GM18498 (cell line): ENCODE data around the gene NR1D1.
A peak's percentile ranks its signal among the peaks of the same experiment; 100 is the strongest.

Experiments used
- ATAC-seq: cut with Tn5 transposase; IDR thresholded peaks from one replicate; pipeline ENCODE4 v1.9.1; 2021; ENCODE audit warnings: mild to moderate bottlenecking, moderate library complexity; ENCODE audit not compliant: unreplicated experiment

The NR1D1 gene

DNA sequence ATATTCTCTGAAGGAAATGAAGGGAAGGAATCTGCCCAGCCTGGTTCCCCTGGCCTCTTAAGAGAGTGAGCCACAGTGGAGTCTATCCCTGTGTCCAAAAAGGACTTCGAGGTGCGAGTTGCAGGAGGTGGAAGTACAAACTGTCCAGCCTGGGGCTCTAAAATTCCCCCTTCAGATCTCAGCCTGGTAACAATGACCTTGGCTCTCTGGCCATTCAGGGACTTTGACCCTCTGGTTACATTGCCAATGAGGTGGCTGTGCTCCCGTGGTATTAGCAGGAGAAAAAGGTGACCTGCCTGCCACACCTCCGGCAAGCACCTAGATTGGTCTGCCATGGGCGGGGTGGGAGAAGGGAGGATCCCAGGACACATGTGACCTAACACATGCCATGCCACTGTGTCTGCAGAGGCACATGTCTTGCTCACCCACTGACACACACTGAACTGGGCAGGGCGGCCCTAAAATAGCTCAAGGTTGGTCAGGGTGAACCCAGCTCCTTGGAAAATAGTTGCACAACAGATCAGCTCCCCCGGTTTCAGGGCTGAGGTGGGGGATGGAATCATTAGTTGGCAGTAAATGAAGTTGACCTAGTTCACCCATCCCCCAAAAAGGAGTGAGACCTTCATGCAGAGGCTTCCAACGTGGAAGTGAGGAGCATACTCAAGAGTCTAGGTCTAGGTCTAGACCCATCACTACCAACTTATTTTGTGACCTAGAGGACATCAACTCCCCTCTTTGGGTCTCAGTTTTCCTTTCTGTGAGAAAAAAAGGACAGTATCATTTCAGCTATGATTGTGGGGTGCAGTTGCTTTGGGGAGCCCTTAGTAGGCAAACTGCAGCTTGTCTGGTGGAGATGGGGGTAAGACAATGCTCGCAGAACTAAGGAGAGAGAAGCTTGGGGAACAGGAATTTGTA lies 2.2 kb downstream of the NR1D1 start:
- no peak for ATAC-seq

DNA sequence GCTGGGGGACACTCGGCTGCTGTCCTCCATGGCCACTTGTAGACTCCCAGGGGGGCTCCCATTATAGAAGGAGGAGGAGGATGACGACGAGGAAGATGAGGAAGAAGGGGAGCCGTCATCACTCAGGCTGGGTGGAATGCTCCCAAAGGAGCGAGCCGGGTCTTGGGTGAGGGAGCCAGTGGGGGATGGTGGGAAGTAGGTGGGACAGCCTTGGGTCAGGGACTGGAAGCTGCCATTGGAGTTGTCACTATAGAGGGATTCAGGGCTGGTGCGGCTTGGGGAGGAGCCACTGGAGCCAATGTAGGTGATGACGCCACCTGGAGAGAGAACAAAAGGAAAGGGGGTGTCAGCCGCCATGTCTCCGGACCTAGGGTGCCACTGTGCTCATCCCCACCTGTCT lies 3.3 kb downstream of the NR1D1 start:
- no peak for ATAC-seq

DNA sequence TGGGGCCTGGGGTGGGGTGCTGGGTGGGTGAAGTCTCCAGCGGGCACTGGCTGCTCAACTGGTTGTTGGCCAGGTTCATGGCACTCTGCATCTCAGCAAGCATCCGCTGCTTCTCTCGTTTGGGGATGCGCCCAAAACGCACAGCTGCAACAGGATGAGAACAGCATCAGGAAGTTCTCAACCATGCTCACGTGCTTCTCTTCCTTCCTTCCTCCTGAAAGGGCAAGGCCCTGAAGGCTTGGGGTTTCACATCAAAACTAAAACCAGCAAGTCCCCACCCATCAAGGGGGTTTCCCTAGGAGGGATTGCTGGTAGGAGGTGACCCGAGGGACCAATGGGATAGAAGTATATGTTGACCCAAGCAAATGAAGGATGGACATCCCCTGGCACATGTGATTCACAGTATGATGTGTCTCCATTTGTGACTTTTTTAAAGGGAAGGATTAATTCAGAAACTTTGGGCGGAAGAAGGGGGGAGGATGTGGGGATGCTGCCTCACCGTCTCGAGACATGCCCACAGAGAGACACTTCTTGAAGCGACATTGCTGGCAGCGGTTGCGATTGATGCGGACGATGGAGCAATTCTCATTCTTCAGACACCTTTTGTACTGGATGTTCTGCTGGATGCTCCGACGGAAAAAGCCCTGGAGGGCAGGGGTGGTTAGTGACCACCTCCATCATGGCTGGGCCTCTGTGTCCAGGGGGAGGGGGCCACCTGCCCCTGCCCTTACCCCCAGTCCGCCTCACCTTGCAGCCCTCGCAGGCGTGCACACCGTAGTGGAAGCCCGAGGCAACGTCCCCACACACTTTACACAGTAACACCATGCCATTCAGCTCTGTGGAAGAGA lies 4.2 kb downstream of the NR1D1 start:
- peak; percentile 60 for ATAC-seq

DNA sequence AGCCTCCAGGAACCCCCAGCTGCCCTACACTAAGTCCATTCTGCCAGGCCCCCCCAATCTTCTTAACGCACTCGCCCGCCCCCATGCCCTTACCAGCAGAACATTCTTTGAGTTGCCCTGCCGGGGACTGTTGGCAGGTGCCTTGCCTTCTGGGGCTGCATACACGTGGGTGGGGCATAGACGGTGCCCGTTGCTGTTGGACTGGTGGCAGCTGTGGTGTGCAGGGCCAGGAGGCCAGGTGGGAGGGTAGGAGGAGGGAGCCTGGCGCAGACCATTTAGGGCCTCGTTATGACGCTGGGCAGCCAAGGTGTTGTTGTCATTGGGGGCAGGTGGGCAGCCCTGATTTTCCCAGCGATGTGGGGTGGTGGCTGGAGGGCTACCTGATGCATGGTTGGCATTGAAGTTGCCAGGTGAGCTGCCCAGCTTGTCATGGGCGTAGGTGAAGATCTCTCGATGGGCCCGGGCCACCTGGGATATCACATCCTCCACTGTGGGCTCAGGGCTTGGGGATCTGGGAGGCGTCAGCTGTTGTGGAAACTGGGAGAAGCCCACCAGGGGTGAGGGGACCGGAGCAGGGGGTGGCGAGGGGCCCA lies 4.9 kb downstream of the NR1D1 start:
- ATAC-seq, result no peak

DNA sequence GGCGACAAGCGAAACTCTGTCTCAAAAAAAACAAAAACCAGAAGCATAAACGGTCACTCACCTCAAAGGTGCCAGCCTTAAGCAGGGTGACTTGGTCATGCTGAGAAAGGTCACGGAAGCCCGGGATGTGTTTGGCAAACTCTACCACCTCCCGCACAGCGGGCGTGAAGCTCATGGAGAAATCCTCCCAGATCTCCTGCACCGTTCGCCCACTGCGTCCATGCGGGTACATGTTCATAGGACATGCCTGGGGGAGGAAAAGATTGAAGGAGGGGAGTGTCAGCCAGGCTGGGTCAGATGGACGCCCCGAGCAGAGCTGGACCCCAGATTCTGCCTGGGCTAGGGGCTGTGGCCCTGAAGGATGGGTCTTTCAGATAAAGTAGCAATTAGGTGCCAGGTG lies 5.5 kb downstream of the NR1D1 start:
- no peak for ATAC-seq

DNA sequence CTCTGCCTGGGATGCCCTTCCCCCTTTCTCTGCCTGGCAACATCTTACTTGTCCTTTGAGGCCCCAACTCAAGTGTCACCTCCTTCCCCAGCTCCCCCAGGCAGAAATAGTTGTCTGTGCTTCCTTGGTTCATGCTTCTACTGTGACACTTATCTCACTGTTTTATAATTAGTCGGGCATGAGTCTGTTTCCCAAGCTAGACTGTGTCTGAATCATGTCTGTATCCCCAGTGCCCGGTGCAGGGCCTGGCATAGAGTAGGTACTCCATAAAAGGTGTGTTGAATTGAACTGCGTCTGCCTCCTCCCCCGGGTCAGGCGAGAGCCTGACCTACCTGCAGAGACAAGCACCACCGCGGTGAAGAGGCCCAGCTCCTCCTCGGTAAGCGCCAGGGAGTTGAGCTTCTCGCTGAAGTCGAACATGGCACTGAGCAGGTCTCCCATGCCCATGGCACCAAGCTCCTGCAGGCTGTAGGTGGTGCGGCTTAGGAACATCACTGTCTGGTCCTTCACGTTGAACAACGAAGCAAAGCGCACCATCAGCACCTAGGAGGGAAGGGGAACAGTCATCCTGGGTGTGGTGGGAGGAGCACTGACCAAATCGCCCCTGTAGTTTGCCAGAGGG lies 6.7 kb downstream of the NR1D1 start:
- no peak for ATAC-seq

DNA sequence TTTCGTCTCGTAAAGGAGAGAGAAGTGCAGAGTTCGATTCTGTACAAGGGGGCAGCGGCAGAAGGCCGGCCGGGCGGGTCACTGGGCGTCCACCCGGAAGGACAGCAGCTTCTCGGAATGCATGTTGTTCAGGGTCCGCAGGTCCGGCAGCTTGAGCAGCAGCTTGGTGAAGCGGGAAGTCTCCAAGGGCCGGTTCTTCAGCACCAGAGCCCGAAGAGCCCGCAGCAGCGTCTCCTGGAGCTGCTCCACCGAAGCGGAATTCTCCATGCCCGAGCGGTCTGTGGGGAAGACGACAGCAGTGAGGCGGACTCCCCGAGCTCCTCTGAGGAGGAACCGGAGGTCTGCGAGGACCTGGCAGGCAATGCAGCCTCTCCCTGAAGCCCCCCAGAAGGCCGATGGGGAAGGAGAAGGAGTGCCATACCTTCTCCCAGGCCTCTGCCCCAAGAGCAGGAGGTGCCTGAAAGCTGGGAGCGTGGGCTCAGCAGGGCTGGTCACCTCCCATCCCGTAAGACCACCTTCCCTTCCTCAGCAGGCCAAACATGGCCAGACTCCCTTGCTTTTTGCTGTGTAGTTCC lies 7.3 kb downstream of the NR1D1 start:
- ATAC-seq, result no peak

DNA sequence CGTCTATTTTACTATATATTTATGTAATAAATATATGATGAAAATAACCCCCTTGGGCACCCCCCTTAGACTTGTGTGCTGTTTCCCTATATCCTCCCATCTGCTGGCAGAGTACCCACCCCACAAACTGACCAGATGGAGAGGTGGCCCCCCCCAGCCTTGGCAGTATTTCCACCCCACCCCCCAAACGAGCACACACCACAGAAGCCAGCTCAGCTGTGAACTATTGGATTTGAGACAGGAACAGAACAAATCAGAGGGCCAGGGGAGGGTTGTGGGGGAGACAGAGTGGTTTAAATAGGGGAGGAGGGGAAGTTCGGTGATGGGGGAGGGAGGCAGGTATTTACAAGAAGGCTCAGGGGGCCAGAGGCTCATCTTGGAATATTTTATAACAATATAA lies 7.8 kb downstream of the NR1D1 start:
- no peak for ATAC-seq

DNA sequence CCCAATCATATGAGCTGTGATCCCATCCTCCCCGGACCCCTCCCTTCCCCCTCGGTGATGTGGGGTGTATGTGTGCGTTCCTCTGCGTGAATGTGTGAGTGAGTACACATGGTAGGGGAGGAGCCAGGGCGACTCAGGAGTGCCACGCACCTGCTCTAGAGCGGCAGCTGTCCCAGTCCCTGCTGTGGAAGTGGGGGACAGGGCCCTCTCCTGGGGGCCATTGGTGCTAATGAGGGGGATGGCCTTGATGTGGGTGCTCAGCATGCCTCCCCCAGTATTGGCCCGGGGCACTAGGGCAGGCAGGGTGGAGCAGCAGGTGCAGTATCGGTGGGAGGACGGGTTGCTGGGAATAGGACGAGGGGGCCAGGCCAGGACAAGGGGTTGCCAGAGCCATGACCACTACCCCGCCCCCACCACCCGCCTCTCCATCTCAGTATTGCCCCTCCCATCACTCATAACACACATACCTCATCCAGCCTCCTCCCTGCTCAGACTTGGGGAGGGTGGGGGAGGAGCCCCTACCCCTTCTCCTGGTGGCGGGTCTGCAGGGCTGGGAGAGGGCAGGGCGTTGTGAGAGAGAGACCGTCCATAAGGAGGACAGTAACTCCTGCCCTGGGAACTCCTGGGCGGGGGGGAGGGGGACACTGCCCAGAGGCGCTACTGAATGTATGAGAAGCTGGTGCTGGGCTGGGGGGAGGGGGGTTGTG lies 8.5 kb downstream of the NR1D1 start:
- ATAC-seq, result no peak

DNA sequence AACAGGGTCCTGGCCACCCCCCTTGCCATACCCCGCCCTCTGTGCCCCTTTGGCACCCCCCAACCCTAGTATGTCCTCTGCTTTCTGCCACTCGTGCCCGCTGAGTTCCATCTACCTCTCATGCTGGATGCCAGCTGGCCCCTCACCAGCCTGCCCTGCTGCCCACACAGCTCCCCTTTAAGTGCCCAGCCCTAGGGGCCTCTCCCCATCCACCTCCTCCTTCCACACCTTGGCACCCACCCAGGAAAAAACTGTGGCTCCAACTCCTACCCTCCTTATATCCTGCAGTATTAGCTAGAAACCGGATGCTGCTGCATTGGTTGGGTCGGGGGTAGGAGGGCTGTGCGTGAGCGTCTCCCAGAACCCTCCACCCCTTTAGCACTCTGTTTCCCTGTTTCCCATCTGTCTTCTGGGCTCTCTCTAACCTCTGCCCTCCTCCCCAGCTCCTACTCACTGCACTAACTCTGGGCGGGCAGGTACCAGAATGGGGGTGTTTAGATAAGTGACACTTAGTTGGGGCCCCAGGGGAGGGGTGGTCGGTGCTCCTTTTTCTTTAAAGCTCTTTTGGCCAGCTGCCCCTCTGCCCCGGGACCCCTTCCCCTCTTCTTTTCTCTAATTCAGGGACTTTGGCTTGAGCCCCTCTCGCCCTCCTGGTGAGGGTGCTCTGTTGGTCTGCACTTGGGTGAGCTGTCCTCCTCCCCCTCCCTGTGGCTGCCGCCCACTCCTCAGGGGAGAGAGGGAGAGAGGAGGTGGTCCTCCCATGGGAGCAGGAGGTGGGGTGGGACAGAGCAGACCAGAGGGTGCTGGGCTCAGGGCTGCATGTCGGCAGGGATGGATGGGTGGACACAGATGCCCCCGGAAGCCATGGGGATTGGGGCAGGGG lies 9.9 kb downstream of the NR1D1 start:
- no peak for ATAC-seq

DNA sequence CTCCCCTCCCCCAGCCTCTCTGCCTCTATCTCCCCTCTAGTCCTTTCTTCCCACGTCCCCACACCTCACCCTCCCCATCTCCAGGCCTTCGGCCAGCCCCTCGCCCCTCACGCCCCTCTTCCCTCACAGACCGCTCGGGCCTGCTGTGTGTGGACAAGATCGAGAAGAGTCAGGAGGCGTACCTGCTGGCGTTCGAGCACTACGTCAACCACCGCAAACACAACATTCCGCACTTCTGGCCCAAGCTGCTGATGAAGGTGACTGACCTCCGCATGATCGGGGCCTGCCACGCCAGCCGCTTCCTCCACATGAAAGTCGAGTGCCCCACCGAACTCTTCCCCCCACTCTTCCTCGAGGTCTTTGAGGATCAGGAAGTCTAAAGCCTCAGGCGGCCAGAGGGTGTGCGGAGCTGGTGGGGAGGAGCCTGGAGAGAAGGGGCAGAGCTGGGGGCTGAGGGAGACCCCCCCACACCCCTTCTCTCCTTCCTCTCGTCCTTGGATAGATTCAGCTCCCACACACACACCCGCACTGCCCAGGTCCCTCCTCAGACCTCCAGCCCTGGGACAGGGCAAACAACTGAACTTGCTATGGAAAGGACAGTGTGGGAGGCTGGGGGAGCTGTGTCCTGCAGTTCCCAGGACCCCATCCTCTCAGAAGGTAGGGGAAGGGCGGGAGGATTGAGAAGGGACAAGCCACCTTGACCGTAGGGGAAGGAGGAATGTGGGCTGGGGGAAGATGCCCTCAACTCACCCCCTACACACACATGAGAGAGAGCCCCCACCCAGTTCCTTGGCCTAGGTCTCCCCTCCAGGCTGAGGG lies 11.1 kb downstream of the NR1D1 start:
- ATAC-seq, result no peak

DNA sequence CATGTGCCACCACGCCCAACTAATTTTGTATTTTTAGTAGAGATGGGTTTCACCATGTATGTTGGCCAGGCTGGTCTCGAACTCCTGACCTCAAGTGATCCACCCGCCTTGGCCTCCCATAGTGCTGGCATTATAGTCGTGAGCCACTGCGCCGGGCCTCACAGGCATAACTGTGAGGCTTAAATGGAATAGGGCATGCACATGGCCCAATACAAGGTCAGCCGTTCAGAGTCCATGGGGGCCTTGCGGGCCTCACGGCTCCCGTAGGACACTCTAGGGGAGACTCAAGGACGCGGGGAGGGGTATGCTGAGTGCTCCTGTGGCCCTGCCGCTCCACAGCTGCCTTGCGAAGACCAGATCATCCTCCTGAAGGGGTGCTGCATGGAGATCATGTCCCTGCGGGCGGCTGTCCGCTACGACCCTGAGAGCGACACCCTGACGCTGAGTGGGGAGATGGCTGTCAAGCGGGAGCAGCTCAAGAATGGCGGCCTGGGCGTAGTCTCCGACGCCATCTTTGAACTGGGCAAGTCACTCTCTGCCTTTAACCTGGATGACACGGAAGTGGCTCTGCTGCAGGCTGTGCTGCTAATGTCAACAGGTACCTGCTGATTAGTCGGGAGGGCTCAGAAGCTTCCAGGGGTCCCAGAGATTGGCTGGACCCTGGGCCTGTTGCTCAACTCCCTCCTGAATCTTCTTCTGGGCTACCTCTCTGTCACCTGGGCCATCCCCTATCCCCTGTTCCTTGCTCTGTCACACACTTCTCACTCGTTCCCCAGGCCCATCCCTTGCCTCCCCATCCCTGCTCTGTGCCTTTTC lies 12.3 kb downstream of the NR1D1 start:
- no peak for ATAC-seq

DNA sequence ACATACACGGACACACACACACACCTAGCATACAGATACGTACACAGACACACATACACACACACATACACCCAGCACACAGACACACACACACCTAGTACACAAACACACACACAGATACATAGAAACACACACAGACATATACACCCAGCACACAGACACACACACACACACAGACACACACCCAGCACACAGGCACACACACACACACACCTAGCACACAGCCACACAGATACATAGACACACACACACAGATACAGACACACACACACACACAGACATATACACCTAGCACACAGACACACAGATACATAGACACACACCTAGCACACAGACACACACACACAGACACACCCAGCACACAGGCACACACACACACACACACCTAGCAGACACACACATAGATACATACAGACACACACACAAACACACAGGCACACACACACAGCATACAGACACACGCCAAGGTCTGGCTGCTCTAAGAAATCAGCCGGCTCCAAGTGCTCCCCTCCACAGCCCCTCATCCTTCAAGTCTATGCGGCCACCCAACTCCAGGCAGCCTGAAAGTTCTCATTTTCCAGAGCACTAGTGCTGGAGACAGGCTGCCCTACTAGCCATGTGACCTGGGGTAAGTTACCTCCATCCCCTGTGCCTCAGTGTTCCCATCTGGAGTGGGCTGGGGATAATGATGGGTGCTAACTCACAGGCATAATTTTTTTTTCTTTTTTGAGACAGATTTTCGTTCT lies 13.2 kb downstream of the NR1D1 start:
- no peak for ATAC-seq

DNA sequence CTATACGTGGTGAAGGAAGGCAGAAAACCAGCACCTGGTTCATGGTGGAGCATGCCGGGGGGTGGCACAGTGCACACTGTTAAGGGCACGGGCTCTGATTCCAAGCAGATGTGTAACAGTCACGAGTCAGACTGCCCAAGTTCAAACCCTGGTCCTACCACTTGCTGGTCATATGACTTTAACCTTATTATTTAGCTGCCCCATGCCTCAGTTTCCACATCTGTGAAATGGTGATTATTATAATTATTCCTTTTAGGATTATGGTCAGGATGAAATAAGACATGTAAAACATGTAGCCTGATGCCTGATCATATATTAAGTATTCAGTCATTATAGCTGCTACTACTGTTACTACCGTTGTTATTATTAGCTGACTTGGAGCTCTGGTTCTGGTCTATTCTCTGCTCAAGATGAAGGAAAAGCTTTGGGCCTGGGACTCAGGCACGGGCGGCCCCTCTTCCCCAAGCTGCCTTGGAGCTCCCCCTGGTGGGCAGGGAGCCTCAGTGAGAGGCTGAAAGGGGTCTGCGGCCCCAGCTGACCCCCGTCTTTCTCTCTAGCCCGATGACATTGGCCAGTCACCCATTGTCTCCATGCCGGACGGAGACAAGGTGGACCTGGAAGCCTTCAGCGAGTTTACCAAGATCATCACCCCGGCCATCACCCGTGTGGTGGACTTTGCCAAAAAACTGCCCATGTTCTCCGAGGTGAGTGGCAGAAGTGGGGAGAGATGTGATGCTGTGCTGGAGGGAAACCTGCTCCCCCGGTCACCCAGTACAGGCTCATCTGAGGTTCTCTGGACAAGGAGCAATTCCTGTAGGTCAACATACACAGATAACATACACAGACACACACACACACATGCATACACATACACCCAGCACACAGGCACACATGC lies 14.0 kb downstream of the NR1D1 start:
- no peak for ATAC-seq

DNA sequence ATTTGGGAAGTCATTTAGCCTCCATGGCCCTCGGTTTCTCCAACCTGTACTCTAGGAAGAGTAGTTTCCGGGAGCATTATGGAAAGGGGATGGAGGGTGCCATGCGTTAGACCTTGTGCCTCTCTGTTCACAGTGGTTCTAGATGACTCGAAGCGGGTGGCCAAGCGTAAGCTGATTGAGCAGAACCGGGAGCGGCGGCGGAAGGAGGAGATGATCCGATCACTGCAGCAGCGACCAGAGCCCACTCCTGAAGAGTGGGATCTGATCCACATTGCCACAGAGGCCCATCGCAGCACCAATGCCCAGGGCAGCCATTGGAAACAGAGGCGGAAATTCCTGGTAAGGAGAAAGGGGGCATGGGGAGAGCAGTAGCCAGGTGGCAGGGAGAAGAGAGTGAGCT lies 15.9 kb downstream of the NR1D1 start:
- ATAC-seq, result no peak

DNA sequence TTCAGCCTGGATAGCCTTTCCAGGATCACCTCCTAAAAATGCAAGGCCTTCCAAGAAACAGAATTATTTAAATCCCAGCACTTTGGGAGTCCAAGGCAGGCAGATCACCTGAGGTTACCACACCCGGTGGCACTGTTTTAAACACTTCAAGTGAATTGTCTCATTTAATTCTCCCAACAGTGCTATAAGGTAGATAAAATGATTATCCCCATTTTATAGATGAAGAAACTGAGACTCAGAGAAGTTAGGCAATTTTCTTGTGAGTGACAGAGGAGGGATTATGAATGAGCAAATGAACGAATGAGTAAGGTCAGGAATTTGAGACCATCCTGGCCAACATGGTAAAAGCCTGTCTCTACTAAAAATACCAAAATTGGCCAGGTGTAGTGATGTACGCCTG lies 20.8 kb downstream of the NR1D1 start:
- no peak for ATAC-seq
